Stimulated activated CD4-positive, alpha-beta T cell treated with anti-CD3 and anti-CD28 coated beads, Interleukin-4, amount 100 ng/mL, for 48 hours (primary cell): Measurements from ENCODE around the gene ZBTB16.

Experiments used
- DNase-seq, 2 donors: peaks; one replicate each; pipeline ENCODE4 v3.0.0-alpha.2; 2020; ENCODE audit warnings: low read depth in 2 of 2

ZBTB16 gene

GRCh38 chr11:114211444-114212121 lies 152.1 kb downstream of the ZBTB16 start:
- DNase-seq = no peak

- DNase-seq = no peak
These were observed 154.1 kb downstream of the ZBTB16 start for GRCh38 chr11:114213622-114214021.

GRCh38 chr11:114215428-114215827 lies 155.9 kb downstream of the ZBTB16 start:
- no peak for DNase-seq

GRCh38 chr11:114215871-114216795 lies 156.6 kb downstream of the ZBTB16 start:
- no peak for DNase-seq

GRCh38 chr11:114216796-114217180 lies 157.3 kb downstream of the ZBTB16 start:
- no peak for DNase-seq

- no peak for DNase-seq
These were observed 159.0 kb downstream of the ZBTB16 start for GRCh38 chr11:114218508-114218907.

GRCh38 chr11:114219559-114220349 lies 160.2 kb downstream of the ZBTB16 start:
- no peak for DNase-seq

GRCh38 chr11:114221037-114221436 lies 161.5 kb downstream of the ZBTB16 start:
- DNase-seq = no peak

GRCh38 chr11:114225661-114226060 lies 166.2 kb downstream of the ZBTB16 start:
- DNase-seq = no peak

- no peak for DNase-seq
These were observed 166.8 kb downstream of the ZBTB16 start for GRCh38 chr11:114226356-114226755.

- no peak for DNase-seq
These were observed 169.2 kb downstream of the ZBTB16 start for GRCh38 chr11:114228435-114229411.

- no peak for DNase-seq
These were observed 170.7 kb downstream of the ZBTB16 start for GRCh38 chr11:114230031-114230704.

GRCh38 chr11:114232400-114233059 lies 173.0 kb downstream of the ZBTB16 start:
- DNase-seq = no peak

- no peak for DNase-seq
These were observed 174.2 kb downstream of the ZBTB16 start for GRCh38 chr11:114233755-114234154.

GRCh38 chr11:114236829-114237228 lies 177.3 kb downstream of the ZBTB16 start:
- no peak for DNase-seq

GRCh38 chr11:114237321-114238280 lies 178.1 kb downstream of the ZBTB16 start:
- no peak for DNase-seq

- DNase-seq = no peak
These were observed 180.2 kb downstream of the ZBTB16 start for GRCh38 chr11:114239753-114240161.

GRCh38 chr11:114242032-114242431 lies 182.5 kb downstream of the ZBTB16 start:
- DNase-seq = no peak
